ENCODE measurements around the gene KLF7.

The KLF7 gene

GRCh38 chr2:207185372-207185771 lies 19.6 kb upstream of the KLF7 start:
- Histone ChIP-seq H3K27ac (no peak overlapping the region), H3K4me3 (ENCODE audit: low read depth, low read length) (no peak overlapping the region), H3K36me3 (replicated peaks) (no peaks in the 10 kb centered on the region), H3K27me3 (replicated peaks) (no peaks in the 10 kb centered on the region)
- no peak for DNase-seq
- TF ChIP-seq CTCF (IDR thresholded peaks at IDR 0.05; ENCODE audit: low read depth, low read length, missing control alignments) = no peak
- in situ Hi-C loops (cut with HindIII; ENCODE audit: low pct_ligation_motif_present, low sequenced_read_pairs) = no loop called here

GRCh38 chr2:207184768-207185167 lies 19.0 kb upstream of the KLF7 start:
- Histone ChIP-seq H3K4me3 (ENCODE audit: low read depth, low read length) (no peak overlapping the region), H3K27me3 (replicated peaks) (no peaks in the 10 kb centered on the region), H3K27ac (no peak overlapping the region), H3K36me3 (replicated peaks) (no peaks in the 10 kb centered on the region)
- TF ChIP-seq CTCF (IDR thresholded peaks at IDR 0.05; ENCODE audit: low read depth, low read length, missing control alignments) = no peak
- no peak for DNase-seq
- in situ Hi-C loops (cut with HindIII; ENCODE audit: low pct_ligation_motif_present, low sequenced_read_pairs) = no loop called here

- Histone ChIP-seq H3K27ac (no peak overlapping the region), H3K4me3 (ENCODE audit: low read depth, low read length) (no peak overlapping the region), H3K27me3 (replicated peaks) (no peaks in the 10 kb centered on the region), H3K36me3 (replicated peaks) (no peaks in the 10 kb centered on the region)
- no peak for TF ChIP-seq CTCF (IDR thresholded peaks at IDR 0.05; ENCODE audit: low read depth, low read length, missing control alignments)
- in situ Hi-C loops (cut with HindIII; ENCODE audit: low pct_ligation_motif_present, low sequenced_read_pairs) = no loop called here
- DNase-seq = peak; percentile 44
Measured at GRCh38 chr2:207184348-207184747, 18.6 kb upstream of the KLF7 start.

- Histone ChIP-seq H3K36me3 (replicated peaks) (no peaks in the 10 kb centered on the region), H3K4me3 (ENCODE audit: low read depth, low read length) (no peak overlapping the region), H3K27ac (no peak overlapping the region), H3K27me3 (replicated peaks) (no peaks in the 10 kb centered on the region)
- in situ Hi-C loops (cut with HindIII; ENCODE audit: low pct_ligation_motif_present, low sequenced_read_pairs) = no loop called here
- DNase-seq = no peak
- TF ChIP-seq CTCF (IDR thresholded peaks at IDR 0.05; ENCODE audit: low read depth, low read length, missing control alignments) = no peak
Measured at GRCh38 chr2:207183506-207183905, 17.8 kb upstream of the KLF7 start.

- H3K4me3 ChIP-seq (ENCODE audit: low read depth, low read length) = no peak overlapping the region
- in situ Hi-C loops (cut with HindIII; ENCODE audit: low pct_ligation_motif_present, low sequenced_read_pairs) = no loop called here
- no peak for TF ChIP-seq CTCF (IDR thresholded peaks at IDR 0.05; ENCODE audit: low read depth, low read length, missing control alignments)
- no peaks in the 10 kb centered on the region for H3K27me3 ChIP-seq (replicated peaks)
- no peaks in the 10 kb centered on the region for H3K36me3 ChIP-seq (replicated peaks)
- H3K27ac ChIP-seq = peak overlapping the region; percentile 62
- no peak for DNase-seq
Measured at GRCh38 chr2:207182911-207183310, 17.2 kb upstream of the KLF7 start.

- Histone ChIP-seq H3K27me3 (replicated peaks) (no peaks in the 10 kb centered on the region), H3K36me3 (replicated peaks) (no peaks in the 10 kb centered on the region), H3K4me3 (ENCODE audit: low read depth, low read length) (no peak overlapping the region), H3K27ac (no peak overlapping the region)
- no peak for TF ChIP-seq CTCF (IDR thresholded peaks at IDR 0.05; ENCODE audit: low read depth, low read length, missing control alignments)
- in situ Hi-C loops (cut with HindIII; ENCODE audit: low pct_ligation_motif_present, low sequenced_read_pairs) = no loop called here
- DNase-seq = no peak
Measured at GRCh38 chr2:207181526-207182274, 16.0 kb upstream of the KLF7 start.

All from brain microvascular endothelial cell (primary cell).